ENCODE measurements around the gene KCNQ5. TPM values are rescaled to one million over a fixed set of nuclear protein-coding genes. Genes with fewer than 3 reads are reported as not detected.

The KCNQ5 gene
- total and polyA plus RNA-seq, 2 donors: 1.0 to 1.7 TPM

DNA sequence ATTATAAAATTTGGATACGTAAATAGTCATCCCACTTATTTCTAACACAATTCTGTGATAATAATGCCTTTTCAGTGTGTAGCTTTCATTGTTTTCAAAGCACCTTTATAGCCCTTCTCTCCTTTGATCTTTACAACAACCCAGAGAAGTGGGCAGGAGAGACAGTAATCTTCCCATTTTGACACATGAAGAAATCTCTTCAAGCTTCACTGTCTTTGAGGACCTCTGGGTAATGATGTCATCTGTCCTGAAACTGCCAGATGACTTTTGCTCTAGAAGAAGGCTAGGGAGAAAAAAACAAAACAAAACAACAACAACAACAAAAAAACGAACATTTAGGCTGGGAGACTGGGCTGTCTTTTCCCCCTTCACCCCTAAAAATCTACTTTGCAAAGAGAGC is 203.0 kb downstream of the KCNQ5 start:
- H3K27me3 ChIP-seq (ENCODE audit: control insufficient read depth in 2 of 2, insufficient read depth in 1 of 2, low read length in 1 of 2): no peaks in the 10 kb centered on the region
- H3K4me3 ChIP-seq (ENCODE audit: low read length in 2 of 2): no peak overlapping the region
- no peak overlapping the region for H3K27ac ChIP-seq (ENCODE audit: low read depth in 1 of 2, low read length in 1 of 2)
- DNase-seq (ENCODE audit: low read depth in 6 of 9, low spot score in 9 of 9): no peak
- H3K9me3 ChIP-seq (ENCODE audit: control insufficient read depth in 2 of 2, insufficient read depth in 1 of 2, low read length in 1 of 2): no peaks in the 10 kb centered on the region
- peaks cover 0 to 2% of the 10 kb centered on the region in 2 donors for H3K4me1 ChIP-seq (ENCODE audit: control insufficient read depth in 2 of 2, insufficient read depth in 2 of 2, low read length in 2 of 2)
- 91% methylated on average over 2 of the region's 2 CpGs for WGBS
- no peaks in the 10 kb centered on the region for H3K36me3 ChIP-seq (ENCODE audit: control insufficient read depth in 2 of 2, insufficient read depth in 2 of 2, low read length in 1 of 2)

DNA sequence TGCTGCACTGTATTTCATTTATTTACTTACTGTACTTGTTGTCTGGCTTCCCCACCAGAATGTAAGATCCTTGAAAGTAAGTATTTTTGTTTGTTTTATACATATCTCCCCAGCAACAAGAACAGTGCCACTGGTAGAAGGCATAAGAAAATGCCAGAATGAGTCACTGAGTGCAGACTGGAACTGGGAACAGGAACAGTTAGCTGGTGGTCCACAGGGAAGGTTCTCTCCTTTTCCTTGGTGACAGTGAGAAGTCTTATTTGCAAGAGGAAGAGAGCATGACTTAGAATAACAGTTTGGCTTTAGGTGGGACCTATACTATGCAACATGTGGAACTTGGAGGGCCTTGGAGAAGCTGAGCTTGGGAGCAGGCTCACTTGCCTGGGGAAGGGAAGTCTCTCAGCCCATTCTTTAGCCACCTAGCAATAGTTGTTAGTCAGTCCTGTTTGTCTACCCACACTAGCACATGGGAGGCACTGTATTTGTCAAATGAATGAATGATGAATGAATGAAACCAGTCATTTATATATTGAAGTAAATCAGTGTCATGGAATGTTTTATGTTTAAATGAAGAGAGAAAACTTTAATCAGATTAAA is 203.5 kb downstream of the KCNQ5 start:
- peaks cover 0 to 2% of the 10 kb centered on the region in 2 donors for H3K4me1 ChIP-seq (ENCODE audit: control insufficient read depth in 2 of 2, insufficient read depth in 2 of 2, low read length in 2 of 2)
- no peak overlapping the region for H3K27ac ChIP-seq (ENCODE audit: low read depth in 1 of 2, low read length in 1 of 2)
- no peak for DNase-seq (ENCODE audit: low read depth in 6 of 9, low spot score in 9 of 9)
- H3K9me3 ChIP-seq (ENCODE audit: control insufficient read depth in 2 of 2, insufficient read depth in 1 of 2, low read length in 1 of 2): no peaks in the 10 kb centered on the region
- H3K27me3 ChIP-seq (ENCODE audit: control insufficient read depth in 2 of 2, insufficient read depth in 1 of 2, low read length in 1 of 2): no peaks in the 10 kb centered on the region
- H3K4me3 ChIP-seq (ENCODE audit: low read length in 2 of 2): no peak overlapping the region
- H3K36me3 ChIP-seq (ENCODE audit: control insufficient read depth in 2 of 2, insufficient read depth in 2 of 2, low read length in 1 of 2): no peaks in the 10 kb centered on the region

DNA sequence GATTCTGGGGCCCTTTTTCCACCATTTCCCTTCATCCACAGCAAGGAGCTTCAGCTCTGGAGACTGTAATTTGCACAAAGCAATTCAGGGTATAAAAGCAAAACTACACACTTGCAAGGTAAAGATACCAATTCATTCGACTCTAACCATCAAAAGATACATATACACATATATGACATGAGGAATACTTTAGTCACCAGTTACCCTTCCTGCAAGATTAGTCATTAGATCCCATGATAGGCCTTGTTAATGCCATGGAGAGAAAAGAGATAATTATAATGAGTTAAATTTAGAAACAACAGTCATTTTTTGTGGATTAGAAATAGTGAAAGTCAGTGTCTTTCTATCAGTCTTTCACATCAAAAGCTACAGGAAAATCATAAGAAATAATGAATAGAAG is 204.2 kb downstream of the KCNQ5 start:
- no peak overlapping the region for H3K27ac ChIP-seq (ENCODE audit: low read depth in 1 of 2, low read length in 1 of 2)
- no peaks in the 10 kb centered on the region for H3K27me3 ChIP-seq (ENCODE audit: control insufficient read depth in 2 of 2, insufficient read depth in 1 of 2, low read length in 1 of 2)
- DNase-seq (ENCODE audit: low read depth in 6 of 9, low spot score in 9 of 9): no peak
- H3K4me1 ChIP-seq (ENCODE audit: control insufficient read depth in 2 of 2, insufficient read depth in 2 of 2, low read length in 2 of 2): no peaks in the 10 kb centered on the region
- 99% methylated on average over 1 of the region's 1 CpG for WGBS
- no peaks in the 10 kb centered on the region for H3K36me3 ChIP-seq (ENCODE audit: control insufficient read depth in 2 of 2, insufficient read depth in 2 of 2, low read length in 1 of 2)
- H3K4me3 ChIP-seq (ENCODE audit: low read length in 2 of 2): no peak overlapping the region
- H3K9me3 ChIP-seq (ENCODE audit: control insufficient read depth in 2 of 2, insufficient read depth in 1 of 2, low read length in 1 of 2): no peaks in the 10 kb centered on the region

DNA sequence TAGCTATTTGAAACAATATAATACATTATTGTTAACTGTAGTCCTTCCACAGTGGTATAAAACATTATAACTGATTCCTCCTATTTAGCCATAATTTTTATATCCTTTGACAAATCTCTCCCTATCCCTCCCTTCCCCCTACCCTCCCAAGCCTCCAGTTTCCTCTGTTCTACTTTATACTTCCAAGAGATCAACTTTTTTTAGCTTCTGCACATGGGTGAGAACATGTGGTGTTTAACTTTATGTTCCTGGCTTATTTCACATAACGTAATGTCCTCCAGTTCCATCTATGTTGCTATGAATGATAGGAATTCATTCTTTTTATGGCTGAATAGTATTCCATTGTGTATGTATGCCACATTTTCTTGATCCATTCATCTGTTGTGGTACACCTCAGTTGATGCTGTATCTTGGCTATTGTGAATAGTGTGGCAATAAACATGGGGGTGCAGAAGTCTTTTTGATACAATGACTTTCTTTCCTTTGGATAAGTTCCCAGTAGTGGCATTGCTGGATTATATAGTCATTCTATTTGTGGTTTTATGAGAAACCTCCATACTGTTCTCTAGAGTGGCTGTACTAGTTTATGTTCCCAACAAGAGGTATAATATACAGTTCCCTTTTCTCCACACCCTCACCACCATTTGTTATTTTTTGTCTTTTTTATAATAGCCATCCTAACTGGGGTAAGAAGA is 205.0 kb downstream of the KCNQ5 start:
- H3K9me3 ChIP-seq (ENCODE audit: control insufficient read depth in 2 of 2, insufficient read depth in 1 of 2, low read length in 1 of 2): no peaks in the 10 kb centered on the region
- no peak overlapping the region for H3K27ac ChIP-seq (ENCODE audit: low read depth in 1 of 2, low read length in 1 of 2)
- no peak for DNase-seq (ENCODE audit: low read depth in 6 of 9, low spot score in 9 of 9)
- no peaks in the 10 kb centered on the region for H3K36me3 ChIP-seq (ENCODE audit: control insufficient read depth in 2 of 2, insufficient read depth in 2 of 2, low read length in 1 of 2)
- H3K4me3 ChIP-seq (ENCODE audit: low read length in 2 of 2): no peak overlapping the region
- H3K27me3 ChIP-seq (ENCODE audit: control insufficient read depth in 2 of 2, insufficient read depth in 1 of 2, low read length in 1 of 2): no peaks in the 10 kb centered on the region
- H3K4me1 ChIP-seq (ENCODE audit: control insufficient read depth in 2 of 2, insufficient read depth in 2 of 2, low read length in 2 of 2): no peaks in the 10 kb centered on the region
- WGBS: 99% methylated on average over 1 of the region's 1 CpG

DNA sequence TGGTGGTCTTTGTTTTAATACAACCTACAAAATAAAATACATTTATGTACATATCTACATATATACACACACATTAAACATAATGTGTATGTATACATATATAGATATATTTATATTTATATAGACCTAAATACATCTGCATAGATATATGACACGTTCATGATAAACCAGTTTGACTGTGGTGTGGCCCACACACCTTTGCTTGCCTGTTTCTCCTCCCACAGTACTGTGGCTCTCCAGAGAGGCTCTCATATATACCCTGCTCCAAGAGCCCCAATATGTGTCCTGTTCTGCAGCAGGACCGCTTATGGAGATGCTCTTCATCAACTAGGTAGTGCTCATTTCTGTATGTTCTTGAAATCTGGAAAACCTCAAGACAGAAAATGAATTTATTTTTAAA is 207.0 kb downstream of the KCNQ5 start:
- no peaks in the 10 kb centered on the region for H3K27me3 ChIP-seq (ENCODE audit: control insufficient read depth in 2 of 2, insufficient read depth in 1 of 2, low read length in 1 of 2)
- no peaks in the 10 kb centered on the region for H3K4me1 ChIP-seq (ENCODE audit: control insufficient read depth in 2 of 2, insufficient read depth in 2 of 2, low read length in 2 of 2)
- no peak for DNase-seq (ENCODE audit: low read depth in 6 of 9, low spot score in 9 of 9)
- no peaks in the 10 kb centered on the region for H3K9me3 ChIP-seq (ENCODE audit: control insufficient read depth in 2 of 2, insufficient read depth in 1 of 2, low read length in 1 of 2)
- H3K36me3 ChIP-seq (ENCODE audit: control insufficient read depth in 2 of 2, insufficient read depth in 2 of 2, low read length in 1 of 2): no peaks in the 10 kb centered on the region
- 72% methylated on average over 2 of the region's 2 CpGs for WGBS
- H3K27ac ChIP-seq (ENCODE audit: low read depth in 1 of 2, low read length in 1 of 2): no peak overlapping the region
- H3K4me3 ChIP-seq (ENCODE audit: low read length in 2 of 2): no peak overlapping the region

DNA sequence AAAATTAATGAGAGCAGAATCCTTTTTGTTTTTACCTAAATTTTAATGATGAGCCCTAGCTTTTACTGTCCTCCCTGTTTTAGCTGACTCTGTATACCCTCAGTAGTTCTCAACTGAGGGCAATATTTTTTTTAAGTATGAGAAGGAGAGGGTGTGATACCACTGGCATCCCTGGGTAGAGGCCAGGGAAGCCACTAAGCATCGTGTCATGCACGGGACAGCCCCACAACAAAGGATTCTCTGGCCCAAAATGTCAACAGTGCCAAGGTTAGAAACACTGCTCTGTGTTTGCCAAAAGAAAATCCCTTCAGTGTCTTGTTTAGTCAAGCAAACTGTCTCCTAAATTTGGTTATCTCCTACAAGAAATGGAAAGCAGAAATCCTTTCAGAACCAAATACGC is 210.4 kb downstream of the KCNQ5 start:
- H3K9me3 ChIP-seq (ENCODE audit: control insufficient read depth in 2 of 2, insufficient read depth in 1 of 2, low read length in 1 of 2): no peaks in the 10 kb centered on the region
- H3K4me1 ChIP-seq (ENCODE audit: control insufficient read depth in 2 of 2, insufficient read depth in 2 of 2, low read length in 2 of 2): no peaks in the 10 kb centered on the region
- 90% methylated on average over 3 of the region's 3 CpGs for WGBS

DNA sequence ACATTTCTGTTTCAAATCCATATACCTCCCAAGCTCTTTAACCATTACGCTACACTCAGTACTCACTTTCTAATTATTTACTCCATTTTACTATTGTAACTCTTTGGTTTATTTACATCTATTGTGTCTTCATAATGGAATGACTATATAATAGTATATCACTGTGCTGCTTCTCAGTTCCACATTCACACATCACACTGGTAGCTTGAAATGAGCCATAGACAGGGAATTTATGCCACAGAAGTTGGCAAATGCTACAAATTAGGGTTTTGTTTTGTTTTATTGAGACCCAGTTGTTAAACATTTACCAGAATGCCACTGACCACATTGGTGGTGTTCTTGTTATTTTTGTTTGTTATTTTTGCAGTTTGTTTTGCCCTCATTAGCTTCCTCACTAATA is 213.9 kb downstream of the KCNQ5 start:
- Histone ChIP-seq H3K4me1 (ENCODE audit: control insufficient read depth in 2 of 2, insufficient read depth in 2 of 2, low read length in 2 of 2) (no peaks in the 10 kb centered on the region), H3K36me3 (ENCODE audit: control insufficient read depth in 2 of 2, insufficient read depth in 2 of 2, low read length in 1 of 2) (no peaks in the 10 kb centered on the region), H3K27me3 (ENCODE audit: control insufficient read depth in 2 of 2, insufficient read depth in 1 of 2, low read length in 1 of 2) (no peaks in the 10 kb centered on the region), H3K9me3 (ENCODE audit: control insufficient read depth in 2 of 2, insufficient read depth in 1 of 2, low read length in 1 of 2) (no peaks in the 10 kb centered on the region), H3K27ac (ENCODE audit: low read depth in 1 of 2, low read length in 1 of 2) (no peak overlapping the region), H3K4me3 (ENCODE audit: low read length in 2 of 2) (no peak overlapping the region)
- 97% methylated on average over 1 of the region's 1 CpG for WGBS
- DNase-seq (ENCODE audit: low read depth in 6 of 9, low spot score in 9 of 9): no peak

More for the DNA sequence above, 210.4 kb downstream of the KCNQ5 start:
- DNase-seq (ENCODE audit: low read depth in 6 of 9, low spot score in 9 of 9): no peak
- Histone ChIP-seq H3K4me3 (ENCODE audit: low read length in 2 of 2) (no peak overlapping the region), H3K36me3 (ENCODE audit: control insufficient read depth in 2 of 2, insufficient read depth in 2 of 2, low read length in 1 of 2) (no peaks in the 10 kb centered on the region), H3K27me3 (ENCODE audit: control insufficient read depth in 2 of 2, insufficient read depth in 1 of 2, low read length in 1 of 2) (no peaks in the 10 kb centered on the region), H3K27ac (ENCODE audit: low read depth in 1 of 2, low read length in 1 of 2) (no peak overlapping the region)

DNA sequence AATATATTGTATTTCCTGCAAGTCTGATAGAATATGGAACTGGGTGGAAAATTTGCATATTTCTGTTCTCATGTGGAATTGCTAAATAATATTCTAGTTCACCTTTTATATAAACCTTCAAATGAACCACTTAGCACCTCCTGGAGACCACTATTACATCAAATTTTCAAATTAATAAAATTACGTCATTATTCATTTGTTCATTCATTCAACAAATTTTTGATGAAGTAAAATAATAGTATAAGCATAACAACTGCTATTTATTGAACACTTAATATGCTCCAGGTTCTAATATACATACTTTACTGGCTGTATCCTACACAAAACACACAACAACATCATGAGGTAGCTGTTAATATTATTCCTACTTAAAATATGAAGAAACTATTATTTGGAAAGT is 215.1 kb downstream of the KCNQ5 start:
- Histone ChIP-seq H3K9me3 (ENCODE audit: control insufficient read depth in 2 of 2, insufficient read depth in 1 of 2, low read length in 1 of 2) (no peaks in the 10 kb centered on the region), H3K4me3 (ENCODE audit: low read length in 2 of 2) (no peak overlapping the region), H3K27ac (ENCODE audit: low read depth in 1 of 2, low read length in 1 of 2) (no peak overlapping the region), H3K4me1 (ENCODE audit: control insufficient read depth in 2 of 2, insufficient read depth in 2 of 2, low read length in 2 of 2) (no peaks in the 10 kb centered on the region), H3K36me3 (ENCODE audit: control insufficient read depth in 2 of 2, insufficient read depth in 2 of 2, low read length in 1 of 2) (no peaks in the 10 kb centered on the region), H3K27me3 (ENCODE audit: control insufficient read depth in 2 of 2, insufficient read depth in 1 of 2, low read length in 1 of 2) (no peaks in the 10 kb centered on the region)
- no peak for DNase-seq (ENCODE audit: low read depth in 6 of 9, low spot score in 9 of 9)
- WGBS: 97% methylated on average over 1 of the region's 1 CpG

DNA sequence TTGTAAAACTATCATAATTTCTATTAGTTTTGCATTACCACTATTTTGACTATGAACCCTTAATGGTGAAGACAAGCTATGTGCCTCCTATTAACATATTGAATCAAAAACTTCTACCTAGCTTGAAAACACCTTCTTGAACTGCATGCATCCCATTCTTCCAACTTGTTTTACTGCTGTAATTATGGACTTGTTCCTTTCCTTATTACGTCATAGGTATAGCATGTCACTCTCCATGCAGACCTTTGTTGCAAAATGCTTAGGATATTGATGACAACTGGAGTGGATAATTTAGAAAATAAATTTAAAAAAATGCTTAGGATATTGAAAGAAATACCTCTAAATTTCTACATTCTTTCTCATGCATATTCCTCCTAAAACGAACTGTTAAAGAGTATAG is 219.3 kb downstream of the KCNQ5 start:
- Histone ChIP-seq H3K9me3 (ENCODE audit: control insufficient read depth in 2 of 2, insufficient read depth in 1 of 2, low read length in 1 of 2) (no peaks in the 10 kb centered on the region), H3K27ac (ENCODE audit: low read depth in 1 of 2, low read length in 1 of 2) (no peak overlapping the region), H3K4me1 (ENCODE audit: control insufficient read depth in 2 of 2, insufficient read depth in 2 of 2, low read length in 2 of 2) (no peaks in the 10 kb centered on the region), H3K27me3 (ENCODE audit: control insufficient read depth in 2 of 2, insufficient read depth in 1 of 2, low read length in 1 of 2) (no peaks in the 10 kb centered on the region), H3K36me3 (ENCODE audit: control insufficient read depth in 2 of 2, insufficient read depth in 2 of 2, low read length in 1 of 2) (no peaks in the 10 kb centered on the region), H3K4me3 (ENCODE audit: low read length in 2 of 2) (no peak overlapping the region)
- DNase-seq (ENCODE audit: low read depth in 6 of 9, low spot score in 9 of 9): no peak
- WGBS: 97% methylated on average over 2 of the region's 2 CpGs

All from thymus (tissue), 11 donors.